ENCODE measurements around the gene ZIC4.

Gene ZIC4

DNA sequence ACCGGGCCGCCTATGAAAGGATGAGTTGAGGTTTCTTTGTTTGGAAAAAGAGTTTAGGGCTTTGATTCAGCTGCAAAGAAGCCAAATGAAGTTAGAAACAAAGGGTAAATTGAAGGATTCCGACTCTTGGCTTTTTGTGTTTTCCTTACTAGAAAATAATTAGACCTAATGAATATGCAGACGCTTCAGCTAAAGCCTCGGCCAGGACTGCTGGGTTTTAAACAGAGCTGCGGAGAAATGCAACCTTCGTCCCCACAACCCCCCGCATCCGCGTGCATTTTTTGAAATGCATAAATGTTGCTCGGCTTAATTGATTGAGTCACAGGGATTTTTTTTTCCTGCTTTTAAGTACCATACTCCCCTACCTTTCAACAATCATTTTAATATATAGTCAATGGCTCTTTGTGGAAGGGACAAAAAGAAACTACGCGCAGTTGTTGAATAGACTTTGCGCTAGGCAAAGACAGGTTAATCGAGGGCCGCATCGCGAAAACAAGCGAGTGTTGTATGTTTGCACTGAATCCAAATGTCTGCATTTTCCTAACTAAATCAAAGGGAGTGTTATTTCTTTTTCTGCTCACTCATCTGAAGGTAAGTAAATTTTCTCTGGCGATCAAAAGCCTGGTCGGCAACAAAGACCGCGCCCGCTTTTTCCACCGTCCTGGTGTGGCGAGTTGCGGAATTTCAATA lies 1.3 kb upstream of the ZIC4 start:
- TF ChIP-seq SIN3A (IDR thresholded peaks at IDR 0.05; ENCODE audit: borderline replicate concordance, insufficient read depth, low read length) (no peak), REST (IDR thresholded peaks at IDR 0.05; ENCODE audit: insufficient read depth in 1 of 2, low read depth in 2 of 2, low read length in 2 of 2) (no peak), FOXP2 (optimal IDR thresholded peaks at IDR 0.05; ENCODE audit: borderline replicate concordance, extremely low read depth, extremely low read length, insufficient read depth) (no peak), TAF1 (IDR thresholded peaks at IDR 0.05; ENCODE audit: borderline replicate concordance, insufficient read depth, low read length) (no peak), POLR2AphosphoS5 (IDR thresholded peaks at IDR 0.05; ENCODE audit: low read depth, low read length) (no peak)

DNA sequence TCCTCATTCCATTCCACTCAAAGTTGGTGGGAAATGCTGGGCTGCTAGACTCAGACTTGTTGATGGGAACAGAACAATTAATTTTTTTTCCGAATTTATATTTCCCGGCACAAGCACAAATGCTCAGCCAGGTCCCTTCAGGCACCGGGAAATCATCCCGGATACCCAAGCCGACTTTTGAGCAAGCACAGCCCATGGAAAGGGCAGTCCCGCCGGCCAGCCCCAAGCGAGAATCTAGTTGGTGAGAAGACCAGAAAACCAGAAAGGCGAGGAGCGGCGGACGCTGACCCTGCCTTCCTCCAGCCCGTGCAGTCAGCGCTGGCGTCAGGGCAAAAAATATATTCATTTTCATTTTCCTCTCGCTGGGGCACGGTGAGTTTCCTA lies 763 bp upstream of the ZIC4 start:
- TF ChIP-seq SIN3A (IDR thresholded peaks at IDR 0.05; ENCODE audit: borderline replicate concordance, insufficient read depth, low read length) (no peak), TAF1 (IDR thresholded peaks at IDR 0.05; ENCODE audit: borderline replicate concordance, insufficient read depth, low read length) (no peak), REST (IDR thresholded peaks at IDR 0.05; ENCODE audit: insufficient read depth in 1 of 2, low read depth in 2 of 2, low read length in 2 of 2) (no peak), POLR2AphosphoS5 (IDR thresholded peaks at IDR 0.05; ENCODE audit: low read depth, low read length) (no peak), FOXP2 (optimal IDR thresholded peaks at IDR 0.05; ENCODE audit: borderline replicate concordance, extremely low read depth, extremely low read length, insufficient read depth) (no peak)

GRCh38 chr3:147405231-147406027 lies 914 bp downstream of the ZIC4 start:
- TF ChIP-seq REST (IDR thresholded peaks at IDR 0.05; ENCODE audit: insufficient read depth in 1 of 2, low read depth in 2 of 2, low read length in 2 of 2) (no peak), FOXP2 (optimal IDR thresholded peaks at IDR 0.05; ENCODE audit: borderline replicate concordance, extremely low read depth, extremely low read length, insufficient read depth) (no peak), SIN3A (IDR thresholded peaks at IDR 0.05; ENCODE audit: borderline replicate concordance, insufficient read depth, low read length) (no peak), POLR2AphosphoS5 (IDR thresholded peaks at IDR 0.05; ENCODE audit: low read depth, low read length) (no peak), TAF1 (IDR thresholded peaks at IDR 0.05; ENCODE audit: borderline replicate concordance, insufficient read depth, low read length) (no peak)

DNA sequence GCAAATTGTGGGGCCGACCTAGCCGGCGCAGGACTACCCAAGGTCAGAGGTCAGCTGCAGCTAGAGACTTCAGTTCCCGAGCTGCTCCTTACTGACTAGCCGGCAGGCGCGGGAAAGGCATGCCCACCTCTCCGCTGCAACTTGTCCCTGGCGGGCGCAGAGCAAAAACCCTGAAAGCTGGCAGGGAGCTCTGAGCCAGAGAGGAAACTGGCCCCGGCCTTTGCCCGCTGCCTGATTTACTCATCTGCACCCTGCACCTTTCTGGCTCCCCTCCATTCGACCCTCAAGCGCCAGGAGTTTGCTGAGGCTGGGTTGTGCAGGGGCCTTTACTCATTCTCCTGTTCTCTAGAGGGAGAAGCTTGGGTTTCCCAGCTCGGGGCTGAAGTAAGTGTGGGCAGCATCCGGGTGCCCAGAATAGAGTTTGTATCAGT lies 1.5 kb downstream of the ZIC4 start:
- TF ChIP-seq REST (IDR thresholded peaks at IDR 0.05; ENCODE audit: insufficient read depth in 1 of 2, low read depth in 2 of 2, low read length in 2 of 2), result no peak
- no peak for TF ChIP-seq POLR2AphosphoS5 (IDR thresholded peaks at IDR 0.05; ENCODE audit: low read depth, low read length)
- no peak for TF ChIP-seq TAF1 (IDR thresholded peaks at IDR 0.05; ENCODE audit: borderline replicate concordance, insufficient read depth, low read length)
- no peak for TF ChIP-seq SIN3A (IDR thresholded peaks at IDR 0.05; ENCODE audit: borderline replicate concordance, insufficient read depth, low read length)
- TF ChIP-seq FOXP2 (optimal IDR thresholded peaks at IDR 0.05; ENCODE audit: borderline replicate concordance, extremely low read depth, extremely low read length, insufficient read depth), result no peak
